PFSK-1 (cell line): Measurements from ENCODE around the gene BMP7.

Experiments
- FOXP2 ChIP-seq: optimal IDR thresholded peaks from 2 replicates; pipeline ENCODE3; 2011; ENCODE audit warnings: borderline replicate concordance, control low read depth, inconsistent platforms; ENCODE audit not compliant: insufficient read depth; ENCODE audit errors: extremely low read length, extremely low read depth
- POLR2AphosphoS5 ChIP-seq: IDR thresholded peaks from 2 replicates; pipeline ENCODE4 v1.6.1; 2012; ENCODE audit warnings: low read depth, mild to moderate bottlenecking, control low read depth, low read length, moderate library complexity
- REST ChIP-seq, 2 experiments: IDR thresholded peaks; 2 replicates each; pipeline versions ENCODE4 v1.6.1 to v1.8.0; 2011 to 2012; ENCODE audit warnings: low read depth in 2 of 2, low read length in 2 of 2, control low read depth in 1 of 2, inconsistent platforms in 1 of 2, mild to moderate bottlenecking in 1 of 2, moderate library complexity in 1 of 2; ENCODE audit not compliant: insufficient read depth in 1 of 2
- SIN3A ChIP-seq: IDR thresholded peaks from 2 replicates; pipeline ENCODE4 v1.6.1; 2012; ENCODE audit warnings: mild to moderate bottlenecking, low read length, moderate library complexity, borderline replicate concordance; ENCODE audit not compliant: insufficient read depth
- TAF1 ChIP-seq: IDR thresholded peaks from 2 replicates; pipeline ENCODE4 v1.6.1; 2012; ENCODE audit warnings: low read length, control low read depth, borderline replicate concordance; ENCODE audit not compliant: insufficient read depth

Gene BMP7

GRCh38 chr20:57177636-57178280, 88.7 kb downstream of the BMP7 start:
- no peak for TF ChIP-seq TAF1

GRCh38 chr20:57176842-57177241, 89.6 kb downstream of the BMP7 start:
- no peak for TF ChIP-seq FOXP2
- no peak for TF ChIP-seq POLR2AphosphoS5

- no peak for TF ChIP-seq POLR2AphosphoS5
These were observed 90.9 kb downstream of the BMP7 start for GRCh38 chr20:57175397-57176010.

- TF ChIP-seq TAF1, result no peak
These were observed 91.7 kb downstream of the BMP7 start for GRCh38 chr20:57174737-57175136.

- TF ChIP-seq TAF1 (no peak), FOXP2 (no peak), SIN3A (no peak), REST (IDR thresholded peaks at IDR 0.05; ENCODE audit: insufficient read depth in 1 of 2, low read depth in 2 of 2, low read length in 2 of 2) (no peak), POLR2AphosphoS5 (no peak)
These were observed 92.5 kb downstream of the BMP7 start for GRCh38 chr20:57173986-57174385.

GRCh38 chr20:57173041-57173440, 93.4 kb downstream of the BMP7 start:
- TF ChIP-seq FOXP2 (no peak), TAF1 (no peak)

GRCh38 chr20:57170343-57170742, 96.1 kb downstream of the BMP7 start:
- no peak for TF ChIP-seq REST (IDR thresholded peaks at IDR 0.05; ENCODE audit: insufficient read depth in 1 of 2, low read depth in 2 of 2, low read length in 2 of 2)
- TF ChIP-seq TAF1, result no peak
- TF ChIP-seq FOXP2, result no peak
- no peak for TF ChIP-seq SIN3A
- no peak for TF ChIP-seq POLR2AphosphoS5

GRCh38 chr20:57169162-57169561, 97.3 kb downstream of the BMP7 start:
- TF ChIP-seq SIN3A (no peak), REST (IDR thresholded peaks at IDR 0.05; ENCODE audit: insufficient read depth in 1 of 2, low read depth in 2 of 2, low read length in 2 of 2) (no peak), FOXP2 (no peak), POLR2AphosphoS5 (no peak)
